Midbrain (tissue), 1 donor: ENCODE measurements around the gene SH2D3C.

Experiments used
- DNase-seq: peaks from one replicate; lab custom pipeline; 2025; lab: John Stamatoyannopoulos, UW

SH2D3C gene

GRCh38 chr9:127694890-127695720 lies 83.4 kb downstream of the SH2D3C start:
- no peak for DNase-seq

- no peak for DNase-seq
These were observed 84.8 kb downstream of the SH2D3C start for GRCh38 chr9:127693697-127694096.

GRCh38 chr9:127693143-127693542 lies 85.3 kb downstream of the SH2D3C start:
- DNase-seq = no peak

GRCh38 chr9:127692071-127692470 lies 86.4 kb downstream of the SH2D3C start:
- DNase-seq = no peak

- DNase-seq = no peak
These were observed 87.7 kb downstream of the SH2D3C start for GRCh38 chr9:127690735-127691134.

GRCh38 chr9:127689329-127690000 lies 89.0 kb downstream of the SH2D3C start:
- DNase-seq = no peak
